Liver (tissue), 9 donors: ENCODE results near the gene ZER1. TPM values are rescaled to one million over a fixed set of nuclear protein-coding genes. Genes with fewer than 3 reads are reported as not detected.

Source experiments
- DNase-seq: peaks from one replicate; pipeline ENCODE4 v3.0.0-alpha.2; 2017; ENCODE audit warnings: low spot score
- H3K27ac ChIP-seq, 2 donors: one replicate each; pipeline ENCODE4 v1.7.0; 2013; ENCODE audit warnings: inconsistent platforms in 2 of 2, low read length in 2 of 2, control low read depth in 1 of 2, low read depth in 1 of 2, mild to moderate bottlenecking in 1 of 2
- H3K27me3 ChIP-seq, 4 donors: one replicate each; pipeline versions ENCODE4 v1.6.1 to v1.7.0; 2013; ENCODE audit warnings: low read length in 3 of 4, inconsistent platforms in 1 of 4, mild to moderate bottlenecking in 1 of 4, moderate library complexity in 1 of 4; ENCODE audit not compliant: control insufficient read depth in 4 of 4, insufficient read depth in 4 of 4
- H3K36me3 ChIP-seq, 4 donors: one replicate each; pipeline versions ENCODE4 v1.6.1 to v1.7.0; 2013; ENCODE audit warnings: low read length in 3 of 4, mild to moderate bottlenecking in 3 of 4, low read depth in 1 of 4, moderate library complexity in 1 of 4; ENCODE audit not compliant: control insufficient read depth in 4 of 4, insufficient read depth in 3 of 4
- H3K4me1 ChIP-seq, 4 donors: one replicate each; pipeline versions ENCODE4 v1.6.1 to v1.7.0; 2013; ENCODE audit warnings: low read length in 3 of 4, mild to moderate bottlenecking in 3 of 4, moderate library complexity in 1 of 4; ENCODE audit not compliant: control insufficient read depth in 4 of 4, insufficient read depth in 4 of 4
- H3K4me3 ChIP-seq, 3 donors: one replicate each; pipeline versions ENCODE4 v1.6.1 to v1.7.0; 2013; ENCODE audit warnings: low read length in 3 of 3, control low read depth in 1 of 3, low read depth in 1 of 3, mild to moderate bottlenecking in 1 of 3
- H3K9ac ChIP-seq, 2 donors: one replicate each; pipeline ENCODE4 v1.7.0; 2013; ENCODE audit warnings: low read length in 2 of 2, mild to moderate bottlenecking in 2 of 2, moderate library complexity in 2 of 2, control low read depth in 1 of 2, low read depth in 1 of 2
- H3K9me3 ChIP-seq, 4 donors: one replicate each; pipeline versions ENCODE4 v1.6.1 to v1.7.0; 2013; ENCODE audit warnings: low read length in 3 of 4; ENCODE audit not compliant: control insufficient read depth in 4 of 4
- ATF3 ChIP-seq: IDR thresholded peaks from 2 replicates; pipeline ENCODE4 v1.6.1; 2016; ENCODE audit warnings: antibody characterized with exemption
- EGR1 ChIP-seq, 2 donors: IDR thresholded peaks; 2 replicates each; pipeline ENCODE4 v1.6.1; 2016 to 2018; ENCODE audit warnings: antibody characterized with exemption in 2 of 2, low read depth in 2 of 2
- FOXA1 ChIP-seq: IDR thresholded peaks from 2 replicates; pipeline ENCODE4 v1.6.1; 2016; ENCODE audit warnings: antibody characterized with exemption
- FOXA2 ChIP-seq: IDR thresholded peaks from 2 replicates; pipeline ENCODE4 v1.6.1; 2016; ENCODE audit warnings: antibody characterized with exemption
- GABPA ChIP-seq, 2 donors: IDR thresholded peaks in 1 of 2; conservative IDR thresholded peaks in 1 of 2; 2 replicates each; pipeline ENCODE4 v1.6.1; 2016; ENCODE audit warnings: antibody characterized with exemption in 2 of 2, mild to moderate bottlenecking in 1 of 2, moderate library complexity in 1 of 2
- HNF4A ChIP-seq, 2 donors: conservative IDR thresholded peaks; 2 replicates each; pipeline ENCODE4 v1.6.1; 2016; ENCODE audit warnings: antibody characterized with exemption in 2 of 2, mild to moderate bottlenecking in 2 of 2
- HNF4G ChIP-seq: IDR thresholded peaks from 2 replicates; pipeline ENCODE4 v1.6.1; 2016; ENCODE audit warnings: antibody characterized with exemption
- JUND ChIP-seq, 2 donors: IDR thresholded peaks; 2 replicates each; pipeline ENCODE4 v1.6.1; 2016; ENCODE audit warnings: antibody characterized with exemption in 2 of 2
- NR2F2 ChIP-seq: IDR thresholded peaks from 2 replicates; pipeline ENCODE4 v1.6.1; 2016; ENCODE audit warnings: antibody characterized with exemption
- RAD21 ChIP-seq, 2 donors: IDR thresholded peaks; 2 replicates each; pipeline ENCODE4 v1.6.1; 2016; ENCODE audit warnings: antibody characterized with exemption in 2 of 2, mild to moderate bottlenecking in 2 of 2
- RXRA ChIP-seq, 2 donors: IDR thresholded peaks; 2 replicates each; pipeline ENCODE4 v1.6.1; 2017 to 2018; ENCODE audit warnings: antibody characterized with exemption in 2 of 2, mild to moderate bottlenecking in 1 of 2
- SP1 ChIP-seq: IDR thresholded peaks from 2 replicates; pipeline ENCODE4 v1.6.1; 2018; ENCODE audit warnings: antibody characterized with exemption, mild to moderate bottlenecking
- TAF1 ChIP-seq: conservative IDR thresholded peaks from 2 replicates; pipeline ENCODE4 v1.6.1; 2016; ENCODE audit warnings: antibody characterized with exemption, mild to moderate bottlenecking
- YY1 ChIP-seq: IDR thresholded peaks from 2 replicates; pipeline ENCODE4 v1.6.1; 2016; ENCODE audit warnings: antibody characterized with exemption, mild to moderate bottlenecking
- WGBS: extraction: QIAGEN DNeasy Blood & Tissue Kit; methylation state at CpG from one replicate; pipeline ENCODE4 v1.1.7; 2013; 5-methylcytosine and 5-hydroxymethylcytosine counted together
- polyA plus RNA-seq, 2 donors: library from polyadenylated mRNA; stranded (reverse) in 1 of 2; unstranded in 1 of 2; fragments of 200-250 nt in 1 of 2; fragments of >200 nt in 1 of 2; fragmentation: Nextera tagmentation in 1 of 2; extraction: Ambion mirVana in 1 of 2; gene quantifications; one replicate each; pipeline versions ENCODE4 v1.2.1 to v1.2.3, GENCODE V29; 2013 to 2015
- total RNA-seq, 2 donors: library from RNA; depleted of rRNA; stranded (reverse); fragments of >200 nt; gene quantifications; one replicate each; pipeline ENCODE4 v1.2.3, GENCODE V29; 2014
- TF ChIP-seq, protein P1 (sequence below): fragments of 150-350 bp; IDR thresholded peaks from 2 replicates; pipeline ENCODE4 v1.5.1; 2017; ENCODE audit warnings: improper control_type of control experiment, low read depth, low read length; ENCODE audit not compliant: missing input control
- TF ChIP-seq, protein P2 (sequence below): IDR thresholded peaks from 2 replicates; pipeline ENCODE4 v1.6.1; 2016; ENCODE audit warnings: antibody characterized with exemption, mild to moderate bottlenecking
- TF ChIP-seq, protein P3 (sequence below): IDR thresholded peaks from 2 replicates; pipeline ENCODE4 v1.6.1; 2016; ENCODE audit warnings: antibody characterized with exemption
- TF ChIP-seq, protein P4 (sequence below): IDR thresholded peaks from 2 replicates; pipeline ENCODE4 v1.6.1; 2016; ENCODE audit warnings: antibody characterized with exemption
- donor health status: healthy.
- donor health status: healthy.
- donor health status: healthy.
- donor health status: healthy.
- donor health status: healthy.

The ZER1 gene
- total and polyA plus RNA-seq, 4 donors = 7.6 to 29.1 (median 15.8) TPM

- Histone ChIP-seq H3K27ac (no peak overlapping the region), H3K9me3 (no peaks in the 10 kb centered on the region), H3K4me3 (no peak overlapping the region), H3K4me1 (peaks cover 0 to under 1% (median 0%) of the 10 kb centered on the region in 4 donors), H3K36me3 (peaks cover 9 to 30% (median 18%) of the 10 kb centered on the region in 4 donors), H3K27me3 (no peaks in the 10 kb centered on the region), H3K9ac (no peak overlapping the region)
- no peak for DNase-seq
- WGBS = 96% methylated on average over 27 of the region's 27 CpGs
- no peak for TF ChIP-seq EGR1 (IDR thresholded peaks at IDR 0.05; ENCODE audit: low read depth in 2 of 2)
- TF ChIP-seq TAF1 = no peak
- no peak for TF ChIP-seq RXRA (IDR thresholded peaks at IDR 0.05)
- TF ChIP-seq FOXA1 = no peak
- TF ChIP-seq RAD21 (IDR thresholded peaks at IDR 0.05) = no peak
- TF ChIP-seq YY1 = no peak
- TF ChIP-seq GABPA (IDR thresholded peaks at IDR 0.05 in 1 of 2, conservative IDR thresholded peaks at IDR 0.05 in 1 of 2) = no peak
- TF ChIP-seq, protein P1, sequence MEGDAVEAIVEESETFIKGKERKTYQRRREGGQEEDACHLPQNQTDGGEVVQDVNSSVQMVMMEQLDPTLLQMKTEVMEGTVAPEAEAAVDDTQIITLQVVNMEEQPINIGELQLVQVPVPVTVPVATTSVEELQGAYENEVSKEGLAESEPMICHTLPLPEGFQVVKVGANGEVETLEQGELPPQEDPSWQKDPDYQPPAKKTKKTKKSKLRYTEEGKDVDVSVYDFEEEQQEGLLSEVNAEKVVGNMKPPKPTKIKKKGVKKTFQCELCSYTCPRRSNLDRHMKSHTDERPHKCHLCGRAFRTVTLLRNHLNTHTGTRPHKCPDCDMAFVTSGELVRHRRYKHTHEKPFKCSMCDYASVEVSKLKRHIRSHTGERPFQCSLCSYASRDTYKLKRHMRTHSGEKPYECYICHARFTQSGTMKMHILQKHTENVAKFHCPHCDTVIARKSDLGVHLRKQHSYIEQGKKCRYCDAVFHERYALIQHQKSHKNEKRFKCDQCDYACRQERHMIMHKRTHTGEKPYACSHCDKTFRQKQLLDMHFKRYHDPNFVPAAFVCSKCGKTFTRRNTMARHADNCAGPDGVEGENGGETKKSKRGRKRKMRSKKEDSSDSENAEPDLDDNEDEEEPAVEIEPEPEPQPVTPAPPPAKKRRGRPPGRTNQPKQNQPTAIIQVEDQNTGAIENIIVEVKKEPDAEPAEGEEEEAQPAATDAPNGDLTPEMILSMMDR = no peak
- TF ChIP-seq FOXA2 = no peak
- TF ChIP-seq ATF3 = no peak
- TF ChIP-seq NR2F2 = no peak
- TF ChIP-seq SP1 = no peak
- TF ChIP-seq HNF4A (conservative IDR thresholded peaks at IDR 0.05) = no peak
- no peak for TF ChIP-seq JUND (IDR thresholded peaks at IDR 0.05)
- TF ChIP-seq, protein P2, sequence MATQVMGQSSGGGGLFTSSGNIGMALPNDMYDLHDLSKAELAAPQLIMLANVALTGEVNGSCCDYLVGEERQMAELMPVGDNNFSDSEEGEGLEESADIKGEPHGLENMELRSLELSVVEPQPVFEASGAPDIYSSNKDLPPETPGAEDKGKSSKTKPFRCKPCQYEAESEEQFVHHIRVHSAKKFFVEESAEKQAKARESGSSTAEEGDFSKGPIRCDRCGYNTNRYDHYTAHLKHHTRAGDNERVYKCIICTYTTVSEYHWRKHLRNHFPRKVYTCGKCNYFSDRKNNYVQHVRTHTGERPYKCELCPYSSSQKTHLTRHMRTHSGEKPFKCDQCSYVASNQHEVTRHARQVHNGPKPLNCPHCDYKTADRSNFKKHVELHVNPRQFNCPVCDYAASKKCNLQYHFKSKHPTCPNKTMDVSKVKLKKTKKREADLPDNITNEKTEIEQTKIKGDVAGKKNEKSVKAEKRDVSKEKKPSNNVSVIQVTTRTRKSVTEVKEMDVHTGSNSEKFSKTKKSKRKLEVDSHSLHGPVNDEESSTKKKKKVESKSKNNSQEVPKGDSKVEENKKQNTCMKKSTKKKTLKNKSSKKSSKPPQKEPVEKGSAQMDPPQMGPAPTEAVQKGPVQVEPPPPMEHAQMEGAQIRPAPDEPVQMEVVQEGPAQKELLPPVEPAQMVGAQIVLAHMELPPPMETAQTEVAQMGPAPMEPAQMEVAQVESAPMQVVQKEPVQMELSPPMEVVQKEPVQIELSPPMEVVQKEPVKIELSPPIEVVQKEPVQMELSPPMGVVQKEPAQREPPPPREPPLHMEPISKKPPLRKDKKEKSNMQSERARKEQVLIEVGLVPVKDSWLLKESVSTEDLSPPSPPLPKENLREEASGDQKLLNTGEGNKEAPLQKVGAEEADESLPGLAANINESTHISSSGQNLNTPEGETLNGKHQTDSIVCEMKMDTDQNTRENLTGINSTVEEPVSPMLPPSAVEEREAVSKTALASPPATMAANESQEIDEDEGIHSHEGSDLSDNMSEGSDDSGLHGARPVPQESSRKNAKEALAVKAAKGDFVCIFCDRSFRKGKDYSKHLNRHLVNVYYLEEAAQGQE = no peak
- no peak for TF ChIP-seq HNF4G
Observed at GRCh38 chr9:128729766-128730517, 41.8 kb downstream of the ZER1 start.

- DNase-seq = no peak
- Histone ChIP-seq H3K9ac (no peak overlapping the region), H3K4me1 (peaks cover 0 to 7% (median 5%) of the 10 kb centered on the region in 4 donors), H3K9me3 (no peaks in the 10 kb centered on the region), H3K27me3 (no peaks in the 10 kb centered on the region), H3K4me3 (no peak overlapping the region), H3K27ac (no peak overlapping the region), H3K36me3 (peaks cover 5 to 24% (median 13%) of the 10 kb centered on the region in 4 donors)
- 87% methylated on average over 5 of the region's 5 CpGs for WGBS
- TF ChIP-seq JUND (IDR thresholded peaks at IDR 0.05) (no peak), FOXA2 (no peak), FOXA1 (no peak), RXRA (IDR thresholded peaks at IDR 0.05) (no peak), RAD21 (IDR thresholded peaks at IDR 0.05) (no peak), GABPA (IDR thresholded peaks at IDR 0.05 in 1 of 2, conservative IDR thresholded peaks at IDR 0.05 in 1 of 2) (no peak), YY1 (no peak), HNF4A (conservative IDR thresholded peaks at IDR 0.05) (no peak), ATF3 (no peak), HNF4G (no peak), TAF1 (no peak), EGR1 (IDR thresholded peaks at IDR 0.05; ENCODE audit: low read depth in 2 of 2) (no peak), NR2F2 (no peak)
- TF ChIP-seq, protein P1 = no peak
- TF ChIP-seq, protein P3, sequence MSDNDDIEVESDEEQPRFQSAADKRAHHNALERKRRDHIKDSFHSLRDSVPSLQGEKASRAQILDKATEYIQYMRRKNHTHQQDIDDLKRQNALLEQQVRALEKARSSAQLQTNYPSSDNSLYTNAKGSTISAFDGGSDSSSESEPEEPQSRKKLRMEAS = no peak
- TF ChIP-seq, protein P4, sequence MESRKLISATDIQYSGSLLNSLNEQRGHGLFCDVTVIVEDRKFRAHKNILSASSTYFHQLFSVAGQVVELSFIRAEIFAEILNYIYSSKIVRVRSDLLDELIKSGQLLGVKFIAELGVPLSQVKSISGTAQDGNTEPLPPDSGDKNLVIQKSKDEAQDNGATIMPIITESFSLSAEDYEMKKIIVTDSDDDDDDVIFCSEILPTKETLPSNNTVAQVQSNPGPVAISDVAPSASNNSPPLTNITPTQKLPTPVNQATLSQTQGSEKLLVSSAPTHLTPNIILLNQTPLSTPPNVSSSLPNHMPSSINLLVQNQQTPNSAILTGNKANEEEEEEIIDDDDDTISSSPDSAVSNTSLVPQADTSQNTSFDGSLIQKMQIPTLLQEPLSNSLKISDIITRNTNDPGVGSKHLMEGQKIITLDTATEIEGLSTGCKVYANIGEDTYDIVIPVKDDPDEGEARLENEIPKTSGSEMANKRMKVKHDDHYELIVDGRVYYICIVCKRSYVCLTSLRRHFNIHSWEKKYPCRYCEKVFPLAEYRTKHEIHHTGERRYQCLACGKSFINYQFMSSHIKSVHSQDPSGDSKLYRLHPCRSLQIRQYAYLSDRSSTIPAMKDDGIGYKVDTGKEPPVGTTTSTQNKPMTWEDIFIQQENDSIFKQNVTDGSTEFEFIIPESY = no peak
Observed at GRCh38 chr9:128729302-128729701, 42.4 kb downstream of the ZER1 start.
